Activated naive CD8-positive, alpha-beta T cell treated with anti-CD3 and anti-CD28 coated beads for 36 hours (primary cell): ENCODE results near the gene NENF. TPM values are rescaled to one million over a fixed set of nuclear protein-coding genes. Genes with fewer than 3 reads are reported as not detected.
"Not testable (repeated sequence)": the region's sequence is repeated elsewhere in the genome, so short reads cannot be mapped to it uniquely, and the experiment has no call there.

Experiments used
- DNase-seq: peaks from one replicate; pipeline ENCODE4 v3.0.0; 2021
- H3K27ac Mint-ChIP-seq: one replicate; pipeline ENCODE4 v1.8.0; 2022; ENCODE audit warnings: mild to moderate bottlenecking, moderate library complexity, mixed read lengths
- H3K27me3 Mint-ChIP-seq: one replicate; pipeline ENCODE4 v1.8.0; 2022; ENCODE audit warnings: mild to moderate bottlenecking, mixed read lengths
- H3K36me3 Mint-ChIP-seq: one replicate; pipeline ENCODE4 v1.8.0; 2021; ENCODE audit warnings: mild to moderate bottlenecking, mixed read lengths
- H3K4me1 Mint-ChIP-seq: one replicate; pipeline ENCODE4 v1.8.0; 2021; ENCODE audit warnings: mixed read lengths
- H3K4me3 Mint-ChIP-seq: one replicate; pipeline ENCODE4 v1.8.0; 2022; ENCODE audit warnings: mild to moderate bottlenecking, moderate library complexity, mixed read lengths
- H3K9me3 Mint-ChIP-seq: one replicate; pipeline ENCODE4 v1.8.0; 2022; ENCODE audit warnings: mixed read lengths
- total RNA-seq, 2 experiments: library from RNA; stranded (reverse); gene quantifications; one replicate each; pipeline ENCODE4 v1.2.3, GENCODE V29; 2021

The NENF gene
- total RNA-seq, 2 experiments from 2014 or later: 36.4 to 38.7 TPM

DNA sequence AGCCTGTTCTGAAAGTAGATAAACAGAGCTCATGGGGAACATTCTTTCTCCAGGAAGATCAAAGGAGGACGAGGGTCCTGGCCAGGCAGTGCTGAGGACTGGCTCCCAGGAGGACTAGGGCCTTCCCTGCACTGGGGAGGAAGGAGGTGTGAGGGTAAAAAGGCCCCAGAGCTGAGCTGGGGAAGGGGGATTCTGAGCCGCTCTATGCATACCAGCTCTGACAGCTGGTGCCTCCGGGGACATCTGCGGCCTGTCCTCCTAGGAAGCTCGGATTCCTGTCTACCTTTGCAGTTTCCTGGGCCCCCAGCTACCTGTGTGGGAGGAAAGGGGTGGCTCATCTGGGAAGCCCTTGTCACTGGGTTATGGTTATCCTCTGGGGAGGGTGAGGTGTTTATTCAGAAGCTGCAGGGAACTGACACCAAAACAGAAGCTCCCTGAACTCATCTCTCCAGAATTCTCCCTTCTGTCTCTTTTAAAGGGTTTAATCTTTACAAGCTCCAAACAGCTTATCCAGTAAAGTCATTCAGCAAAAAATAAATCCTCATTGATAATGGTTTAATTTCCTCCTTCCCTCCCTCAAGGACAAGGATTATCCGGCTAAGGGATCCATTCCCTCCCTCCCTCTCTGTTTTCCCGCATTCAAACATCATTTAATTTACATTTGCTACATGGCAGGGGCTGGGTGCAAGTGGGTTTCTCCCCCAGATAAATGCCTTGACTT lies 31.0 kb downstream of the NENF start:
- no peak for DNase-seq
- Mint-ChIP-seq H3K4me3 (no peak overlapping the region), H3K27me3 (no peaks in the 10 kb centered on the region), H3K9me3 (no peaks in the 10 kb centered on the region), H3K36me3 (no peaks in the 10 kb centered on the region), H3K4me1 (peaks cover 3% of the 10 kb centered on the region), H3K27ac (no peak overlapping the region)

DNA sequence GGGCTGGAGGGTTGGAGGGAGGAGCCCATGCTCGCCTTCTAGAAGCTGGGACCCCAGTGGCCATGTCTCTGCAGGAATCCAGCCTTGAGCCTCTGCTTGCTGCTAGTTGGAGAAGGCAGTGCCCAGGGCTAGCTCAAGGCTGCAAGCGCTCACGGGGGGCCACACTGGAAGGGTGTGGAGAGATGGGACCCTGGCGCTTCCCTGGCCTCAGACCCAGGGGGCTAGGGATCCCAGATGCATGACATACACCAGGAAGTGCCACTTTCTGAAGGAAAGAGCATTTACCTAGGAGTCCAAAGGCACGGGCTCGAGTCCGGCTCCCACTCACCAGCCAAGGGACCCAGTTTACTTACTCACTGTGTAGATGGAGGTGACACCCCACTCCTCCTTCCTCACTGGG lies 32.6 kb downstream of the NENF start:
- Mint-ChIP-seq H3K9me3 (no peaks in the 10 kb centered on the region), H3K36me3 (peaks cover 1% of the 10 kb centered on the region), H3K4me1 (peaks cover 2% of the 10 kb centered on the region), H3K27ac (no peak overlapping the region), H3K27me3 (no peaks in the 10 kb centered on the region), H3K4me3 (no peak overlapping the region)
- no peak for DNase-seq

DNA sequence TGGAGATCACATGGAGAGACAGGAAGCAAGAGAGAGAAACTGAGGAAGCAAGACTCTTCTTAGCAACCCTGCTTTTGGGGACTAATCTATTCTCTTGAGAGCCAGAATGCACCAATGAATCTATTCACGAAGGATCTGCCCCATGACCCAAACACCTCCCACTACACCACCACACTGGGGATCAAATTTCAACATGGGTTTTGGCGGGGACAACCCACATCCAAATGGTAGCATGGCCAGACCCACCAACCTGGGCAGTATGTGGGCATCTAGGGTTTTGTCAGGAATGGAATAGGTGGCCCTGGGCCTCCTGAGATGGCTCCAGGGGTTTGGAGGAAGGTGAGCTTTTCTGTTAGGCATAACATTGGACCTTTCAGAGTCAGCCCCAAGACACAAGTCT lies 33.7 kb downstream of the NENF start:
- peaks cover 1% of the 10 kb centered on the region for H3K36me3 Mint-ChIP-seq
- H3K9me3 Mint-ChIP-seq: no peaks in the 10 kb centered on the region
- H3K4me3 Mint-ChIP-seq: no peak overlapping the region
- H3K27me3 Mint-ChIP-seq: no peaks in the 10 kb centered on the region
- no peak overlapping the region for H3K27ac Mint-ChIP-seq
- no peak for DNase-seq
- H3K4me1 Mint-ChIP-seq: peaks cover 2% of the 10 kb centered on the region

DNA sequence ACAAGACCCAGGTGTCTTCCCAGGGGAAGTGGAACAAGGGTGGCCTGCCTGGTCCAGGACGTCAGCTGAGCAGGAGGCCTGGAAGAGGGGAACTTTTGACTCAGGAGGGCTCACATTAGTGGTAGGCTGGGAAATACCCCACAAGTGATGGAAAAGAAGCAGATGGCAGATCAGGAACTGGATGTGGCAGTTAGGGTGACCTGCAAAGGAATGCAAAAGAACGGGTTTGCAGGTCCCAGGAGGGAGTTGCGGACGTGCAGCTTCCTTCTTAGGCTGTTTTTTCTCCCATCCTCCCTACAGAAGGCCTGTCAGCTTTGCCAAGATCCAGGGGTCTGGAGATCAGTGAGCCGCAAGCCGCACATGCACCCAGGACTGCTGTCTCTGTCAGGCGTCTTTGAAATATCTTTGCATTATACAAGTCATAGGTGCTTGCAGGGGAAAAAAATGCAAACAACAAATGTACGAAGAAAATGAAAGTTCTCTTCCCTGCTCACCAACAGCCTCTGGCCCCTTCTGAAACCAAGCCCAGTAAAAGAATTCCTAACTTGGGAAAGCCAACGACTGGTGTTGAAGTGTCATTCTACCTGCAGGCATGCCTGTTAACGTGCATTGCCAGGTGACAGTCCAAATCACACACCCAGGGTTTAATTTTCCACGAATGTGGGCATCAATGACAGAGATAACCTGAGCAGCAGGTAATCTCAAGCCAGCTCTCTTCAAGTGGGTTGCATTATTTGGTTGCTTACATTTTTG lies 34.4 kb downstream of the NENF start:
- Mint-ChIP-seq H3K36me3 (peaks cover 1% of the 10 kb centered on the region), H3K4me3 (no peak overlapping the region), H3K9me3 (no peaks in the 10 kb centered on the region), H3K27ac (no peak overlapping the region), H3K27me3 (no peaks in the 10 kb centered on the region), H3K4me1 (peaks cover 2% of the 10 kb centered on the region)
- no peak for DNase-seq

DNA sequence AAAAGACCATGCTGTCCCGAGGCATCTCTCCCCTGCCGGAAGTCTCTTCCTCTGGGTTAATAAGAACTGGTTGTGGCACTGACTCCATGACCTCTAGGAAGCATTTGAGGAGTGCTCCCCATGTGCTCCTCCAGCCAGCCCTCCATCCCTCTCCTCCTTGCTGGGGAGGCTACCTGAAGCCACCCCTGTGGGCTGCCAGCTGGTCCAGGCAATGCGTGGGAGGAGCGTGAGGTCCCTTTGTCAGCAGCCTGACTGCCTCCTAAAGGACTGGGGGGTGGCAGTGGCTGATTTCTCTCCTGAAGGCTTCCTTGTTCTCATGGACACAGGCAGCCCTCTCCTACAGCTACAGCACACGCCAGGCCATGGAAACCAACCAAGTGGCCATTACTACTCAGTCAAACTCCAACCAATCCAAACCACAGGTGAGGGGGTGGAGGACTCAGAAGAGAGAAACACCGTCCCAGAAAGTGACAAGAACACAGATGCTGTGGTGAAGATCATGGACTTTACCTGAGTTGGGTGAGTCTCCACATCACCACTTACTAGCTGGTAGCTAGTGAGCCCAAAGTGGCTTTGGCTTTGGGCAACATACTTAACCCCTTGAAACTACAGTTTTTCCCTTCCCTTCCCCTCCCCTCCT lies 35.2 kb downstream of the NENF start:
- Mint-ChIP-seq H3K27me3 (no peaks in the 10 kb centered on the region), H3K4me3 (no peak overlapping the region), H3K9me3 (no peaks in the 10 kb centered on the region), H3K27ac (no peak overlapping the region), H3K36me3 (peaks cover 1% of the 10 kb centered on the region), H3K4me1 (peaks cover 6% of the 10 kb centered on the region)
- DNase-seq: no peak

DNA sequence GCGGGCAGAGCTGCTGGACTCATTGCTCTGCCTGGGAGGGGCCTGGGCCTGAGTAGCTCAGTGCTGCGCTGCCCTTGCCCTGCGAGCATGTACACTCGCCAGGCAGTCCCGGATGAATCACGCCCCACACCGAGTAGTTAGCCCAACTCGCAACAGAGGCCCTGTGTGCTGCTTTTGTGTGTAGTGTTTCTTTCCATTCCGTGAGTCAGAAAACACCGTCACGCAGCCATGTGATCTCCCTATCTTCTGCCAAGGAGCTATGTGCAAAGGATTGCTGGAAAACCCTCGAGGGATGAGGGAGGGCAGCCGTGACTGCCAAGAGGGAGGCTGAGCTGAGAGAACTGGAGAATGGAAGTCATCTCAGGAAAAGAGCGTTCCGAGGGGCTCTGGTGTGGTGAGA lies 37.3 kb downstream of the NENF start:
- Mint-ChIP-seq H3K4me1 (peaks cover 10% of the 10 kb centered on the region), H3K27me3 (no peaks in the 10 kb centered on the region), H3K36me3 (peaks cover 1% of the 10 kb centered on the region), H3K4me3 (no peak overlapping the region), H3K27ac (no peak overlapping the region), H3K9me3 (no peaks in the 10 kb centered on the region)
- DNase-seq: no peak

DNA sequence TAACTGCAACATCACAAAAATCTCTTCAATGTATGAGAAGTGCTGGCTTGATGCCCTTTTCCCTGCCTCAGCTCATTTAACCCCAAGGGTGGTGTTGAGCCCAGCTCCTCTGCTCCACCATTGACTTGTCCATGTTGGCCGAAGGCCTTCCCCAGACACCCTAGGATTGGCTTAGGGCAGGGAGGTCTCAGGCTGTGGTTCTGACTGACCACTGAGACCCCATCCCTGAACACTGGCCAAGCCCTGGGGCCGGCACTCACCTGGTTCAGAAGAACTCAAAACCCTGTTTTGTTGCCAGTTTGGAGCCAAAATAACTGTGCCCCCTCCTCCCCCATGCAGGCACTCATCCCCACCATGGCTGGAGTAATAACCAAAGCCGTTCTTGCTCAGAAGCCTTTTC lies 38.6 kb downstream of the NENF start:
- peaks cover 10% of the 10 kb centered on the region for H3K4me1 Mint-ChIP-seq
- H3K36me3 Mint-ChIP-seq: peaks cover 1% of the 10 kb centered on the region
- peaks cover 3% of the 10 kb centered on the region for H3K27me3 Mint-ChIP-seq
- no peak overlapping the region for H3K27ac Mint-ChIP-seq
- H3K9me3 Mint-ChIP-seq: no peaks in the 10 kb centered on the region
- DNase-seq: no peak
- no peak overlapping the region for H3K4me3 Mint-ChIP-seq

DNA sequence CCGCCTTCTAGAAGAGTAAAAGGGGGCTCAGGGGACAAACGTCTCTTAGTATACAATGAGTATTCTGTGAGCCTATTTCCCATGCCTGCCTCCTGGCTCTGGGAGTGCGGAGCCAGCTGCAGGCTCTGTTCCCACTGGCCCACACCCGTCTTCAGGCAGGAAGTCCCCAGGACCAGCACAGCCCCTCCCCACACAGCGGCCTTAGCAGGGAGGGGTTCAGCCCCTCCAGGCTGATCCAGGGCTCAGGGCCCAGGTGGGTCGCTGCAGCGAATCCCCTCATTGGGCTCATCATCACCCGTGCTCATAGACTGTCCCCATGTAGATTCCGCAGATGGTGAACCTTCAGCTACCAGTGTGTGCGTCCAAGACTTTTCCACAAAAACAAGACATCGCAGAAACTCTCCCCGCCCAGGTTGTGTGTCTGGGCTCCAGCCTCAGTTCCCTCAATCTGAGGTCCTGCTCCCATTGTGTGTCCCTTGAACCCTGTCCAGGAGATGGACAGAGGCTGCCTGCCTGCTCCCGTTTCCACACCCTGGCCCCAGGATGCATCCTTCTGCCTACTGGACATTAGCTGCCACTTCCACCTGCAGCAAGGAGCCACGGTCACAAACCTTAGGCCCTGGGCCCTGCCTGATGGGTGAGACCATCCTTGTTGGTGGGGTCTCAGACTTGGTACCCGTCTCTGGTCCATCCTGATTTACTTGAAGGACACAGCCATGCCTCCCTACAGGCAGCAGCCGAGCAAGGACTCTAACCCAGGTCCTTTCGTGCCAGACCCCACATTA lies 39.4 kb downstream of the NENF start:
- peaks cover 12% of the 10 kb centered on the region for H3K4me1 Mint-ChIP-seq
- no peak overlapping the region for H3K4me3 Mint-ChIP-seq
- H3K36me3 Mint-ChIP-seq: peaks cover 1% of the 10 kb centered on the region
- H3K27ac Mint-ChIP-seq: no peak overlapping the region
- peaks cover 10% of the 10 kb centered on the region for H3K27me3 Mint-ChIP-seq
- H3K9me3 Mint-ChIP-seq: no peaks in the 10 kb centered on the region
- no peak for DNase-seq

DNA sequence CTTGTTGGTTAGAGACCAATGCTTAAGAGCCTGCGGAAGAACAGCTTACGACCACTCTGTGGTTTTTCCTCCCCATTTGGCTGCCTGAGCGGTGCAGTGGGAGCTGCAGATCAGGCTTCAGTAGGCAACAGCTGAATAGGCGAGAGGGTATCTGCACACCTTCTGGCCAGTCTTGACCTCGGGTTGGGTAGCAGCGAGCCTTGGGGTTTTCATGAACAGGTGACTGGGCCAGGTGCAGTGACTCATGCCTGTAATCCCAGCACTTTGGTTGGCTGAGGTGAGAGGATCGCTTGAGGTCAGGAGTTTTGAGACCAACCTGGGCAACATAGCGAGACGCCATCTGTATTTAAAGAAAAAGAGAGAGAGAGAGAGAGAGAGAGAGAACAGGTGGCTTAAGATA lies 41.0 kb downstream of the NENF start:
- H3K9me3 Mint-ChIP-seq: no peaks in the 10 kb centered on the region
- peaks cover 13% of the 10 kb centered on the region for H3K27me3 Mint-ChIP-seq
- peaks cover 1% of the 10 kb centered on the region for H3K36me3 Mint-ChIP-seq
- H3K27ac Mint-ChIP-seq: no peak overlapping the region
- no peak overlapping the region for H3K4me3 Mint-ChIP-seq
- peaks cover 17% of the 10 kb centered on the region for H3K4me1 Mint-ChIP-seq
- DNase-seq: no peak

DNA sequence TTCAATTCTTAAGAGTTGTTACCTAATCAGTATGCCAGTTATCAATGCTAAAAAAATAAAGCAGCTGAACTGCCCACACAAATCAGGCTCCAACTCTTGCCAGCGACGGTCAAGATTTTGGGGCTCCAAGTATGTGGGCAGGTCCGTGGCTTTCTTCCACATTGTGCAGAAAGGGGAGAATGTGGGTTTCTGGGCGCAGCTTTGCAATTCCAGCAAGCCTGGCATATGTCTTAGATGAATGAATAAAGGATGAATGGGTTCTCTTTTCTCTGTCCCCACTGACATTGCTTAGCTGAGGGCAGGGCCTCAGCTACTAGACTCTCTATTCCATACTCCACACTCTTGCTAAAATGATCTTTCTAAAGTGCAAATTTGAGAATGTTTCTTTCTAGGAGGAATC lies 42.4 kb downstream of the NENF start:
- H3K9me3 Mint-ChIP-seq: no peaks in the 10 kb centered on the region
- no peaks in the 10 kb centered on the region for H3K36me3 Mint-ChIP-seq
- peaks cover 13% of the 10 kb centered on the region for H3K27me3 Mint-ChIP-seq
- no peak overlapping the region for H3K4me3 Mint-ChIP-seq
- H3K4me1 Mint-ChIP-seq: peaks cover 17% of the 10 kb centered on the region
- no peak overlapping the region for H3K27ac Mint-ChIP-seq
- DNase-seq: no peak

DNA sequence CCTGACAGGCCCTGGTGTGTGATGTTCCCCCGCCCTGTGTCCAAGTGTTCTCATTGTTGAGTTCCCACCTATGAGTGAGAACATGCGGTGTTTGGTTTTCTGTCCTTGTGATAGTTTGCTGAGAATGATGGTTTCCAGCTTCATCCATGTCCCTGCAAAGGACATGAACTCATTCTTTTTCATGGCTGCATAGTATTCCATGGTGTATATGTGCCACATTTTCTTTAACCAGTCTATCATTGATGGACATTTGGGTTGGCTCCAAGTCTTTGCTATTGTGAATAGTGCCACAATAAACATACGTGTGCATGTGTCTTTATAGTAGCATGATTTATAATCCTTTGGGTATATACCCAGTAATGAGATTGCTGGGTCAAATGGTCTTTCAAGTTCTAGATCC lies 43.1 kb downstream of the NENF start:
- peaks cover 13% of the 10 kb centered on the region for H3K27me3 Mint-ChIP-seq

DNA sequence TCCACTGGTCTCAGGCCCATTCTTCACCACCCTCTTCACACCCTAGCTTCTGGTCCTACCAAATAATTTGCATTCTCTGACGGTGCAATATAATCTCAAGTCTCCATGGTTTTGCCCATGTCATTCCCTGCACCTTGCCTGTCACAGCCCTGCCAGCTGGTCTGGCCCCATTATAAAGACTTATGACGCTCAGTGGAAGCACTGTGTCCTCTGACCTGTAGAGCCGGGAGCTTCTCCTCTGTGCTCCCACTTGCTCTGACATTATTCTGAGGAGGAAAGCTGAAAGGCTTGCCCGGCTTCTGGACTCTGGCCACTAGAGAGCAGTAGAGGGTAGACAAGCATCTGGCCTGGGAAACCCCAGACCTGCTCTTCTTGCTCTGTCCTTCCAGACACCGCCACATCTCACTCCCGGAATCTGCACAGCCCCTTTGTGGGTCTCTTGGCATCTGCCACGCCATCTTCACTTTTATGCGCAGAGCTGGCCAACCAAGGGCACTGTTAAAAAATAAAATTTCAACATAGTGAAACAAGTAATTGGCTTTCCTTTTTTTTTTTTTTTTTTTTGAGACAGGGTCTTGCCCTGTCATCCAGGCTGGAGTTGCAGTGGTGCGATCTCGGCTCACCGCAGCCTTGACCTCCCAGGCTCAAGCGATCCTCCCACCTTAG lies 44.4 kb downstream of the NENF start:
- H3K4me1 Mint-ChIP-seq: peaks cover 24% of the 10 kb centered on the region
- no peaks in the 10 kb centered on the region for H3K36me3 Mint-ChIP-seq
- H3K27me3 Mint-ChIP-seq: peaks cover 13% of the 10 kb centered on the region
- H3K4me3 Mint-ChIP-seq: no peak overlapping the region
- DNase-seq: peak; percentile 73
- H3K9me3 Mint-ChIP-seq: no peaks in the 10 kb centered on the region
- no peak overlapping the region for H3K27ac Mint-ChIP-seq

More for the DNA sequence above, 43.1 kb downstream of the NENF start:
- H3K4me3 Mint-ChIP-seq, DNase-seq, H3K9me3 Mint-ChIP-seq, H3K27ac Mint-ChIP-seq, H3K36me3 Mint-ChIP-seq: not testable (repeated sequence)
- H3K4me1 Mint-ChIP-seq: peaks cover 20% of the 10 kb centered on the region

DNA sequence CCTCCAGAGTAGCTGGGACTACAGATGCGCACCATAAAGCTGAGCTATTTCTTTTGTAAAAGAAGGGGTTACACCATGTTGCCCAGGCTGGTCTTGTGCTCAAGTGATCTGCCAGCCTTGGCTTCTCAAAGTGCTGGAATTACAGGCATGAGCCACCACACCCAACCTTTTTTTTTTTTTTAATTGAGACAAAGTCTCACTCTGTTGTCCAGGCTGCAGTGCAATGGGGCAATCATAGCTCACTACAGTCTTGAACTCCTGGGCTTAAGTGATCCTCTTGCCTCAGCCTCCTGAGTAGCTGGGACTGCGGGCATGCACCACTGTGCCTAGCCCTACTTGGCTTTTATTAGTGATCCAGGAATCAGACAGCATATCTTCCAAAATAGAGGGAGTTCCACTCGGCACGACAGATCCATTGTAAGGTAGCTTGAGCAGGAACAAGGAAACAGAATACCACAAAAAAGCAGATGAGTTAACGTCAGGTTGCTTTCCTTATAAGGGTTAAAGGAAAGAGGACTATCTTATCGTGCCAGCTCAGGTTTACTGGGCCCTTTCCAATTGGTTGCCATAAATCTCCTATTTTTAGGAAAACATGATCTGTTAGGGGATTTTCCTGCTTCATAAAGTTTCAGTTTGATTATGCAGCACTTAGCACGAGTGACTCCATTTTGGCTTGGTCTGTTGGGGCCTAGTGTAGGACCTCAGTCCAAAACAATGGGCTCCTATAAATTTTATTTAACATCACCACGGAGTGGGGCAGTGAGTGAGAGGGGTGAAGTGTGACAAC lies 45.2 kb downstream of the NENF start:
- DNase-seq: no peak
- H3K9me3 Mint-ChIP-seq: no peaks in the 10 kb centered on the region
- H3K27me3 Mint-ChIP-seq: peaks cover 13% of the 10 kb centered on the region
- H3K4me1 Mint-ChIP-seq: peaks cover 22% of the 10 kb centered on the region
- no peak overlapping the region for H3K27ac Mint-ChIP-seq
- H3K4me3 Mint-ChIP-seq: no peak overlapping the region
- H3K36me3 Mint-ChIP-seq: no peaks in the 10 kb centered on the region

DNA sequence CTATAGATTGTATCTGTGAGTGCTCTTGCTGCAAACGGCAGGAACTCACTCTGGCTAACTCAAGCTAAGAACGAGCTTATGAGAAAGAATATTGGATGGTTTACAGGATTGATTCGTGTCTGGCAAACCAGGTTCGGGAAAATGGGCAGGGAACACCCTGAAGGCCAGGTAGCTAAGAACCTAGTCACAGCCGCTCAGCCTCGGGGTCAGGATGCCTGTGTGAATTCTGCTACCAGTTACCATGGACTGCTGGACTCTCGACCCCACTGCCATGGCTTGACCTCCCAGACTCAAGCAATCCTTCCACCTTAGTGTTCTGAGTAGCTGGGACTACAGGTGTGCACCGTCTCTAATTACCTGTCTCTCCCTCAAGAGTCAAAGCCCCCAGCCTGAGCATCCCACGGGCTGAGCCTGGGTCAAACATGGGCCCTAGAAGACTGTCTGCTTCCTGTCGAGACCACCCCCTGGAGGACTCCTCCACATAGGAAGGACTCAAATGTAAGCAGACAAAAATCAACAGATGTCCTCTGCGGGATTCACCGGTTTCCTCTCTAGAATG lies 45.8 kb downstream of the NENF start:
- H3K4me1 Mint-ChIP-seq: peaks cover 16% of the 10 kb centered on the region

More for the DNA sequence above, 45.8 kb downstream of the NENF start:
- Mint-ChIP-seq H3K27me3 (peaks cover 13% of the 10 kb centered on the region), H3K4me3 (no peak overlapping the region), H3K9me3 (no peaks in the 10 kb centered on the region), H3K27ac (no peak overlapping the region), H3K36me3 (no peaks in the 10 kb centered on the region)
- DNase-seq: no peak
